GM21390 (cell line): ENCODE results near the gene PARP8.

Experiments
- ATAC-seq: cut with Tn5 transposase; IDR thresholded peaks from one replicate; pipeline ENCODE4 v1.9.1; 2021; ENCODE audit not compliant: unreplicated experiment

PARP8 gene

DNA sequence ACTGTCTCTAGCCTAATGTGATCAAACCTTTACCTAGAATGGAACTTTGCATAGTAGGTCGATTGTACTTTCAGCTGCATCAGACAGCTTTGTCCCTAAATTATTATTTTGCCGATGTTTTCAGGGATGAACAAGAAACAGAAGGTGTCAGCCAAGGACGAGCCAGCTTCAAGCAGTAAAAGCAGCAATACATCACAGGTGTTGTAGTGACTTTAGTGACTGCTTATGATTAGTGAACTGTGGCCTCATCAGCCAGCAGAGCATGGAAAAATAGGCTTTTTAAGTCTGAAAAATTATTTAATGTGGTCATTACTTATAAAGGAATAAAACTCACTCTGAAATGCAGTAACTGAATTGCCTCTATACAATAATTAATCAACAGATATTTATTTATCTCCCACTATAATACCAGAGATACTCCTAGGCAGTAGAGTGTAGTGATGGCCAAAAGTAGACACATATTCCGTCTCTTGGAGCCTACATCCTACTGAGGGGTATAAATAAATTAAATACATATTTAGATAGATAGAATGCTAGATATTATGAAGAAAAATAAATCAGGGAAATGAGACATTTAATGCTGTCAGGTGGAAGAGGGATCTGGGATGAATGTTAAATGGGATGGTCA lies 166.3 kb downstream of the PARP8 start:
- ATAC-seq: no peak

DNA sequence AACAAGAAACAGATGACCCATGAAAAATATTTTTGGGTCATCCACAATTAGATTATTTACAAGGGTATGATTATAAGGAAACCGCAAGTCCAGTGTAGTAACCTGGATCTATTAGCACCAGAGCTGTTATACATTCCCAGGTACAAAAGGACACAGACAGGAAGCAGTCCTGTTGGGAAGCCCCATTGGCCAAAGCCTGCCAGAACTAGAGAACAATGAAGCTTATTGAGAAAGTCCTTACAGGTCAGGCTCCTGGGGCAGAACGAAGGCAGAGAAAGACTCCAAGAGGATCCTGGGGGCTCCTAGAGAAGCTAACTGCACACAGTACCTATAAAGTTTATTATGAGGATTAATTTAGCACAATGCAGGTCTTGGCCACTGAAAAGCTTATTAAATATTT lies 169.9 kb downstream of the PARP8 start:
- no peak for ATAC-seq

DNA sequence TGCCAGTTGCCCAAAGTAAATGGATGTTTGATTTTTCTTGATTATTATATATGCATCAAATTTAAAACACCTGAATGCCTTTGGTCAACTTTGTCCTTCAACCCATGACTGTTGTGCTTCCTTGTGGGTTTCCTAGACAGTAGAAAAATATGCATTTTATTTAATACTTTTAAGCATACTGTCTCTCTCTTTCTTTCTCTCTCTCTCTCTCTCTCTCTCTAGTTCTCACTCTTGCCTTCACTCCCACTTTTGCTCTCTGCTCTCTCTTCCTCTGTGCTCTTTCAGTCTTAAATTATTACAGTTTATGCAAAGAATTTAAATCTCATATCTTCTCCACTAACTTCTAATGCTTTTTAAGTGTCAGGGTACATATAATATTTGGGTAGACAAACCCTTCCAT lies 173.0 kb downstream of the PARP8 start:
- no peak for ATAC-seq

DNA sequence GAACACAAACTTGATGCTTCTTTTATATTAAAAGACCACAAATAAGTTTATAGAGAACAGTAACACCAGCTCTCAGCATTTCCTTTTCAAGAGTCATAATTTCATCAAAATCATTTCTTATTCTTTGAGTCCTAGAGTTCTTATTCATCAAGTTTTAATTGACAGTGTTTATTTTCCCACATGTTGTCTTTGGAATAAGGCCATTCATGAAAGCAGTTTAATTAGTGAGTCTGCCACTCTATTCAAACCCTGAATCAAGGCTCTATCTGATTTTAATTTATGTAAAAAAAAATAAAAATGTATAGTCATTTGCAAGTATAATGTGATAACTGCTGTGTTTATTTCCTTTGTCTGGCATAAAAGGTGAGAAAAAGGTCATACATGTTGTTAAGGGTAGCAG lies 176.7 kb downstream of the PARP8 start:
- ATAC-seq: no peak

DNA sequence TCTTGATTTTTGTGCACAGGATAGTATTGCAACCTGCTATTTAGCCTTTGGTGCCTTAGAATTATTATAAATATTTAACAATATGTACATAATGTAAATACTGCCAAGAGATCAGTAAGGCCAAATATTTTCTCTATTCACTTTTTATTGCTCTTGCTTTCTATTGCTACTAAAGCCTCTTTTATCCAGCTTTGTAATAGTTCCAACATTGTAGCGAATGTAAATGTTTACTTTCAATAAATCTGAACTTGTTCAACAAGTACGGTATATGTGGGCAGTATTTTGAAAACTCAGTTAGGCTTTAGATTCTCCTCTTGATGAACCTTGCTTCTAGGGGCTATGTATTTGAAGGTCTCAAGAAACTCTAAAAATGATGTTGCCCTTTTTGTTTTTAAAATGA lies 179.8 kb downstream of the PARP8 start:
- ATAC-seq: no peak

DNA sequence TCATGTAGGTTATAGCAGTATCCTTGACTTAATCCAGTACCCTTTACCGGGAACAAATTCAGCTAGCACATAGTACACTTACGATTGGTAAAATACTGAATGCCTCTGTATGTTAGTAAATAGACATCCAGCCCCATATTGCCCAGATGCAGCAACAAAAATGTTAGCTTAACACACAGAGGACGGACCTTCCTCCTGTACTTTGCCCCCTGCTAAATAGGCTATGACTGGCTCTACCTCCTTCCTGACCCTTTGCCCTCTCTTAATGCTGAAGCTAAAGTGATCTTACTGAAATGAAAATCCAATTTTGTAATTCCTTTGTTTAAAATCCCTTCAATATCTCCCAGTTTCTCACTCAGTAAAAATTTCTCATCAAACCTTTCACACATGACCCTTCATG lies 183.1 kb downstream of the PARP8 start:
- ATAC-seq: no peak

DNA sequence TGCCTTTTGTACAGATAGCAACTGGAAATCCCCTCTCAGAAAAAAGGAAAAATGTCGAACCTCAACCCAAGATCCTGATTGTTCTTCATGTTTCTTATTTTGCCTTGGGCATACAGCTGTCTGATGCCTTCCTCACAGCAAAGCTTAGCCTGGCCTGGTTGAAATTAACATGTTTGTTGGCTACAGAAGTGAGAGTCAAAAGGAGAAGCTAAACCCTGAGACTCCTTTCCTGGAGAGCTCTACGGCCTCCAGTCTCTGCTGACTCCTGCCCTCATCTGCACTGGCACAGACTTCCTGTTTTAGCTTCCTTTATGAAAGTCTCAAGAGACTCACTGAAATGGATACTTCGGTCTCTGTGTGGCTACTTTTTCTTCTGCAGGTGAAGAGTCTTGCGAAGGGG lies 186.7 kb downstream of the PARP8 start:
- ATAC-seq: peak; percentile 81

DNA sequence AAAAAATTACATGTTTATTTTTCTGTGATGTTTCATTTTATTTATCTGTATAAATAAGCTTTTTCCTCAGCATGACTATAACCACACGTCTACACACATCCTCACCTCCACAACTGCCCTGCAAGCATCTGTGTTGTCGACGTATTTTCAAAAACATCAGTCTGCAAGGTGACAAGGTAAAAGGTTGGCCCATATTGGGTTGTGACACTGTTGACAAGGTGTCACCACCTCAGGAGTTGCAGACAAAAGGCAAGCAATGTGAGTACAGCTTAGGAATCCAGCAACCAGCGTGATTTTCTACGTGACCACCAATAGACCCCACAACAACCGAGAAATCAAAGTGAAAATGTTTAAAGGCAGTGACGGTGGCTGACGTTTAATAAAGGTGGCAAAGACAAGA lies 187.6 kb downstream of the PARP8 start:
- ATAC-seq: no peak

DNA sequence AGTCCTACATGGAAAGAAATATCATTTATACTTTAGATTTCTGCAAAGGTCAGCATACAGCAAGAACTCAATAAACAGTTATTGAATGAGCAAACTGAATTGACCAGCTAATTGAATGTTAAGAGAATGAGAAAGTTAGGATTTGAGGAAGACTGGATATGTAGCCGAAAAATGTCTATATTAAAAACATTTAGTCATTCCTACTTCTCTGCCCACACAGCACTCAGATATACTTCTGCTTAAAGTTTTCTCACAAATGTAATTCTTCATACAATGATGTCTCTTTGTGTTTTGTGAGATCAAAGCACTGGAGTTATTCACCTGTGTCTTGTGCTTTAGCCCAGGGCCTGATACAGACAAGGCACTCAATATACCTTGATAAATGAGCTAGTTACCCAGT lies 188.6 kb downstream of the PARP8 start:
- no peak for ATAC-seq

DNA sequence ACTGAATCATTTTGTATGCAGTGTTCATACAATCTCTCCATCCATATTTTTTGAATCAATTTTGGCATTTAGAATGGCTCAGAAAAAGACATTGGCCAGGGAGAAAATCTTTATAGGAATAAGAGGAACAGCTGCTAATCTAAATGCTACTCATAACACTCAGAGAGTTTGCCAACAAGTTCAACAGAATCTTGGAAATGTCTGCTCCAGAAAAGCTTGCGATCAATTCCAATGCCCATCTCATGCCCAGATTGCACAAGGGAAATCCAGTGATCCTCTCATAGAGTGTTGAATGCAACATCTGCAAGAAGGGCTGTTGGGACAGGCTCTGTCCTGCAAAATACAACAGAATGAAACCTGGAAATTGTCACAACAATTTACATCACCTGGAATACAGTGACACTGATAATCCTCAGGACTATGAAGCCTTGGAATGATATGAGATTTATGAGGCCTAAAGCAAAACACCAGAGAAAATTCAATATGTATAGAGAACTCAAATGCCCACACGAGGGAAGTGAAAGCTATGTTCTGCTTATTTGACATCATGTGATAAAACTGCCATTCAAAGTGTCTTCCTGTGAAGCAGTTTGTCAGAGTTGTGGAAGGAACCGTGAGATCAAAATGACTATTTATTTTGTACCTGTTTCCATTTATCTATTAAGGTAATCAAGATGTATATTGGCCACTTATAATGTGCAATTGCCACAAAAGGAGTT lies 190.1 kb downstream of the PARP8 start:
- ATAC-seq: peak; percentile 78

DNA sequence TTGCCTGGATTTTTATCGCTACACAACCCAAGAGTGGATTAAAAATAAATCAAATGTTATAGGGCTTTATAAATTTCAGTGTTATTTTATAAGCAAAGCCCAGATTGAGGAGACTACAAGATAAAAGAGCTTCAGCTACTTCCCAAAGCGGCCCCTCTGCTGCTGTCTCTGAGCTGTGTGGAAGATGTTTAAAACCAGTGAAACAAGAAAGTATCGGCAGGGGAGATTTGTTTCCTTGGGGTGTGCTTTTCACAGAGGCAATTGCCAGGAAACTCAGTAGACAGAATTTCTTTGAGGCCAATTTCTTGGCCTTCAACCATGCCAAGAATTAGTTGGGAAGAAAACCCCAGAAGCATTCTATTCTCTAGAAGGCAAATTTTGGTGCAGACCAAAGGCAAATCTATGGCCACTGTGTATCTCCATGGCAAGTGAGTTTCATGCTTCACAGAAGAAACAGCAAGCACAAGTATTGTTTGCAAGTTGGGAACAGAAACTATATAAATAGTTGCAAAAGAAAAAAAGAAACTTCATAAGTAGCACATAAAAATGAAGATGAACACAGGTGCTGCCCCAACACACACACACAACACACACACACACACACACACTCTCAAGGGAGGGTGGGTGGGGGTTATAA lies 197.2 kb downstream of the PARP8 start:
- ATAC-seq: no peak

DNA sequence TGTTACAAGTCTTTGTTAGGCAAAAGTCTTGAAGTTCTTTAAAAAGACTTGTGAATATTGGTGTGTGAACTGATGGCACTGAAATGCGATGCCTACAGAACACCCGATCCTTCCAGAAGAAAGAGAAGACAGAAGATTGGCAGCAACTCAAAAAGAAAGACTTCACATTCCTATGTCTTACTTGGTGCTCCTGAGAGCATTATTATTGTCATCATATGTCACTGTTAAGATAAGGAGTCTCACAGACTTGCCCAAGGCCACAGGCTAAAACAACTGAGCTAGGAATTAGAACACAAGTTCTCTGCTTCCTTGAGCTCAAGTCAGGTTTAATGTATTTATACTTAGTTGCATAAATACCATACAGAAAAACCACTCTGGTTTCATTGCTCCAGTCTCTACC lies 198.0 kb downstream of the PARP8 start:
- ATAC-seq: no peak

DNA sequence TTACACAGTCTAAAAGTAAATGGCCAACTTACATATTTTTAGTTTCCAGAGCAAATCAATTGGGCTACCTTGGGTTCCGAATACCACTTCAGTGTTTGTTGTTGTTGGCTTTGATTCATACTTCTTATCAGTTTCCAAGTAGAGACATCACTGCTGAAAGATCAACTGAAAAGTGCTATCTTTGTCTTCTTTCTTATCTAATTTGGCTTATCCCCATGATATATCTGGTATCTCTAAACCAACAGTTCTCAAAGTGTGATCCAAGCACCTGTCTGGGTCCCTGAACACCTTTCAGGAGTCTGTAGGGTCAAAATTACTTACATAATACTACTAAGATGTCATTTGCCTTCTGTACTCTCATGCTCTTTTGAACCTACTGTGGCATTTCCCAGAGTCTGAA lies 200.0 kb downstream of the PARP8 start:
- no peak for ATAC-seq

DNA sequence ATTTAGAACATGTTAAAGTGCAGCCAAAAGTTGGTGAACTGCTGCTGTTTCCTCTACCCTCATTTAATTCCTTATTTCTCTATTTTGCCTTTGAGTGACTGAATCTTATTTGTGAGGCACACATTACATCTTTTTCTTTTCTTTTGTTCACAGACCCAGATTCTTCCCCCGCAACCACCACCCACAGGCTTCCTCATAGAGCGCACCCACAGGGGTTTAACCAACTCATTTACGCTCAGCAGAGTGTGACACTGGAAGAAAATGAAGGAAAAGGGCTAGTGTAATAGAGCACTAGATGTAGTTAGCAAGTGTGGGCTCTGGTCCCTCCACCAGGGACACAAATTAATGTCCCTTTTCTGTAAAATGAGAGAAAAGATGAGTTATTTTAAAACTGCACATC lies 200.7 kb downstream of the PARP8 start:
- no peak for ATAC-seq

DNA sequence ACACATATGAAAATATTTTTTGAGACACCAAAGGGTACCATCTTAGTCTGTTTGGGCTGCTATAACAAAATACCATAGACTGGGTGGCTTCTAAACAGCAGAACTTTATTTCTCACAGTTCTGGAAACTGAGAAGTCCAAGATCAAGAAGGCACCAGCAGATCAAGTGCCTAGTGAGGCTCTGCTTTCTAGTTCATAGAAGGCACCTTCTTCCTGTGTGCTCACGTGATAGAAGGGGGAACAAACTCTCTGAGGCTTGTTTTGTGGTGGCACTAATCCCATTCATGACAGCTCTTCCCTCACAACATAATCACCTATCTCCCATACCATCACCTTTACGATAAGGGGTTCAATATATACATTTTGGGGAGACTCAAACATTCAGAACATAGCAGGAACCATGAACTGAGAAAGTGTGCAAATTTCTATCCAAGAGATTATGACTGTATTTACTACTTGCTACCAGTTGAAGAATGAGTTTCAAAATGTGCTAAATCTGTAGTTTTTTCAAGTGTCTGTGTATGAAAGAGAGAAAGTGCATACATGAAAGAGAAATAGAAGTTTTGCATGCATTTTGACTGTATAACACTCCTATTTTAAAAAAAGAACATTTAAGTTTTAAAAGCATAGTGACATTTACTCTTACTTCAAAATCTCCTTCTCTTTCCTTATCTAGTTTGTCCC lies 207.3 kb downstream of the PARP8 start:
- no peak for ATAC-seq

DNA sequence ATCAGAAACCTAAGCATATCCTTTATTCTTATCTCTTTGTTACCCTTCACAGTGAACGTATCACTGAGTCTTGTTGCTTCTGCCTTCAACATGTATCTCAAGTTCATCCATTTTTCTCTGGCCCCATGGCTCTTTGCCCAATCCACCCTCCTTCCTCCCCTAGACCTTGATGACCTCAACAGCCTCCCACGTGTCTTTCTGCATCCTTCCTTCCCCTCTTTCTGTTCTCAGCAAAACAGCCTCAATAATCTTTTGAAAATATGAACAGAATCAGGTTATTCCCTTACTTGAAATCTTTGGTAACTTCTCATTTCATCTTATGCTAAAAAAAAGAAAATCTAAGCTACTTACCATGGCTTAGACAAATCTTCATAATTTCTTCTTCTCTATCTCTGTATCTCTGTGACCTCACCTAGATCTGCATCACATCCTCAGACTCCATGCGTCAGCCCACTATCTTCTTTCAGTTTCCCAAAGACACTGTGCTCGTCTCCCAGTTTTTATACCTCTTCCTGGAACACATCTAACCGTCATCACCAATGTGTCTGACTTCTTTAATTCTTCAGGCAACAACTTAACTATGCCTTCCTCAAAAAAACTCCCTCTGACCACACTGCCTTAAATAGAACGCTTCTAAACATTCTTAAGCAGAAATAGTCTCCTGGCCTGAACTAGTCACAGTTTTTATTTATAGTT lies 208.0 kb downstream of the PARP8 start:
- no peak for ATAC-seq

DNA sequence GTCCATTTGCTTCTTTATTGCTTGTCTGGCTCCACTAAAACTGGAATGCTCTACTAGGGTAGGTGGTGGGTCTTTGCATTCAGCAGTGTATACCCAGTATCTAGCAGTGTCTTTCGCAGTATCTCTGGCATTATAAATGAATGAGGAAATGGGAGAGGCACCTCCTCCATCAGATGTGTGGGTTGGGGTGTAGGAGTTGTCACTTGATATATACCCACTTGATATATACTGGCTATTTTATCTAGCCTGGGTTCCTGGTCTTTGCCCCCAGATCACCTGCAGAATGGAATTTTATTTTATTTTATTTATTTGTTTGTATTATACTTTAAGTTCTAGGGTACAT lies 208.5 kb downstream of the PARP8 start:
- ATAC-seq: no peak

DNA sequence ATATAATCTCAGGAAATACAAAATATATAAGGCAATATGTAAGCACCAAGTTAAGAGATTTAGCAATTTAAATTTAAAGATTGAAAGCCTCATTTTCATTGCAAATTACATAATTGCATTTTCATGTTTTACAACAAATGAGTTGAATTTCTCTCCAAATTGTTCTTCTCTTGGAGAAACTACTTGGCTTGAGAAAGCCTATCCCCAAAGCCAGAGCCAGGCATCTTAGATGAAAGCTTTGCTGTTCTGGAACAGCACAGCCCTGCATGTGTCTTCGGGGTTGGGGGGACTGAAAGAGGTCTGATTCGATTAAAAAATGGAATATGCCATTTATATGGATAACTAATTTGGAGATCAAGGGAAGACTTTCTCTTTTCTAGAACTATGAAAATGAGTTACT lies 212.0 kb downstream of the PARP8 start:
- no peak for ATAC-seq

DNA sequence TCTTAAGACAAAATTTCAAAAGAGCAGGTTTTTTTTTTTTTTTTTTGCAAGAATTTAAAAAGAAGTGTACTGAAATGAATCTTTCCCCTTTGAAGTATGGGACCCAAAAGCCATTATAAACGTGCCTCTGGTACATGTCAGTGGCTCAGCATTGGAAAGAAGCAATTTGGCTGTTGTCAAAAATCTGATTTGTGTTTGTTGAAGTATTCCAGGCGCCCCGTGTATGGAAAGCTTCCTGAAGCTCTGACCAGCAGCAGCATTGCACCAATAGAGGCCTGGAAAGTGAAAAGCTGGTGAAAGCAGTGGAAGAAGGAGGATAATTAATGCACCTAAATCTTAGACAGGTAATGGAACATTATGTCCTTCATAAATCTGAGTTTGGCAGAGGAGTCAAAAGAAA lies 215.0 kb downstream of the PARP8 start:
- ATAC-seq: no peak

DNA sequence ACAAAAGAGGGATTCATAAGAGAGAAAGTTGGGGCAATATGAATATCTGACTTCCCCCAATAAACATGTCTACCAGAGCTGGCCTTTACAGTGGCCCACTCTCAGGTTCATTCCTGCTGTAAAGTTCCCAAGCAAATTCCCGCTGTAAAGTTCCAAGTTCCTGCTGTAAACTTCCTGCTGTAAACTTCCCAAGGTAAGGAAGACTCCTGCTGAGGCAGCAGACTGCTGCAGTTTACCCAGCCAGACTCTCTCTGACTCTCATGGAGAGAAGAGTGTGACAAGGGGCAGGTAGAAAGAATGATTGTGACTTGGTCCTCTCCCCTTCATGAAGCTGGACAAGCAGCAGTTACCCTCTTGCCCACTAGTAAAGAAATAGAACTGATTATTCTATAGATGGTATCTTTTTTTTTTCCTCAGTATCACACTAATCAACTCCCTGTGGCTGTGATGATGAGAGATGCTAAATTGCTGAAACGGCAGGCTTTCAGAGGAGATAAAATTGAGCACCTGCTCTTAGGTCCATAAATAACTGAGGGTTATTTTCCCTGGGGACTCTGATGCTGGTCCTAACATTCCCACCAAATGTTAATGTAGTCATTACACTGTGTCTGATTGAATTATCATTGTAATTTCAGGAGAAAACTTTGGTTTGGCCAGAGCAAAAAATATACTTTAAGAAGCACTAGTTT lies 220.4 kb downstream of the PARP8 start:
- ATAC-seq: no peak
